RPMI8226 (cell line): ENCODE measurements around the gene CCDC148.

ENCODE experiments used
- DNase-seq: peaks from one replicate; pipeline ENCODE4 v3.0.0-alpha.2; 2015

CCDC148 gene

GRCh38 chr2:158202161-158202815, 254.3 kb downstream of the CCDC148 start:
- peak; percentile 72 for DNase-seq

GRCh38 chr2:158199928-158200650, 256.5 kb downstream of the CCDC148 start:
- no peak for DNase-seq

- peak; percentile 65 for DNase-seq
These were observed 258.6 kb downstream of the CCDC148 start for GRCh38 chr2:158197940-158198339.

DNA sequence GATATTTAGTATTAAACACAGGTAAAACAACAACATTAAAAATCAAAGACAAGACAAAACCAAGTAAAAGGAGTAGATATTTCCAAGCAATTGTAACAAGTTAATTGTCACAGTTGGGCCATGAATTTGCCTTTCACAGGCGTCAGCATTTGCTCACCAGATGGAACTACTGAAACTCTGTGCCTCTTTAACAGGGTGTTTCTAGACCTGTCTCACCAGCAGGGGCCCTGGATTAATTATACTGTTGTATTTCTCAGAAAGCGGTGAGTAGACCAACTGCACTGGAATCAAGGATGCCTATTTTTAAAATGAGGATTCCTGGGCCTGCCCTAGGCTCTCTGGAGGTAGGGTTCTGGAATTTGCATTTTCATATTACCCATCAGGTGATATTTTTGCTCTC, 262.3 kb downstream of the CCDC148 start:
- DNase-seq = peak; percentile 42

- DNase-seq = no peak
These were observed 263.8 kb downstream of the CCDC148 start for GRCh38 chr2:158192515-158193443.

DNA sequence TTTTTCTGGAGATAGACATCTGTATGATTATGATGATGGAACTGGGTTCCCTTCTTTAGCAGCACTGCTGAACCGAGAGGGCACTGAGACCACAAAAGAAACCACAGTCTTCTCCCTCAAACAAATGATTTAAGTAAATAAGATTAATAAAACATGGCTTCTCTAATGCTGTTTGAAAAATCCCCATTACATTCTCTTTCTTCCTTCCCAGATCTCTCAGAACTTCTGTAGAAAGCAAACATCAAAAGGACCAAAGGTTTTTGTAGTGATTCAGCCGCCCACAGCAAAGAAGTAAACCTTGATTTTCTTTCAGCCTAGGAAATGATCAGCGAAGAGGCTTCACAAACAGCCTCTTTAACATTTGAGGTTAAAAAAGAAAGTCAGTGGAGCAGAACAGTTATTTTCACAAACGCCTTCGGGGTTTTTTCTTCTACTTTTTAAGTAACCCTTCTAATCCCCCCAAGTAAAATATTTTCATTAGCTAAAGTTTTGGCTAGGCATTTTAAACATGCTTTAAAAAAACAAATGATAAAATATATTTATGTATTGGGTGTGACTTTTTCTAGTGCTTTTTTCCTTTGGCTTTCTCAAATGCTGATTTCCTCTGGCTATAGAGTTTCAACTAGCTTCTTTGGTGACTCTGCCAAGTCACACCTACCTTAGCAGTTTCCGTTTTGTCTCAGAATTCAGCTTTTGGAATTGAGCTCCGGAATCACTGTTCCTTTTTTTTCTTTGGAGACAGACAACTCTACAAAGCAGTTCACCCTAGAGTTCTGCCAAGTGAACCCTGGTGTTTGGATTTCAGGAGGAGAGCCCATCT, 265.3 kb downstream of the CCDC148 start:
- peak; percentile 13 for DNase-seq

GRCh38 chr2:158189526-158189925, 267.0 kb downstream of the CCDC148 start:
- DNase-seq = no peak

DNA sequence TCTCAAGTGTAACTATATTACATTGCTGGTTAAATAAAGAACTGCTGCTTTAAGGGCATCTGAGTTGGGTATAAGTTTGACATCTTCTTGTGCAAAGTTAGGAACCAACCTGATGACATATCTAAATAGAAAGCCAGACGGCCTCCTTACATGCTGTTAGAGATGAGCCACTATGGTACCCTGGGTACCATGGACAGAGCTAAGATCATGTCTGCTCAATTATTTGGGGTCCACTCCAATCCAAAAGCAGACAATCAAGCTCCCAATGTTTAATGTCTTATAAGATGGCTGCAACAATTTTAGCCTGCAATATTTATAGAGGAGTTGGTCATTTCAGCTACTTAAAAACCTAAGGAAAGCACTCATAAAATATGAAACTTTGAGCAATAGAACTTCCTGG, 268.6 kb downstream of the CCDC148 start:
- no peak for DNase-seq

- no peak for DNase-seq
These were observed 271.8 kb downstream of the CCDC148 start for GRCh38 chr2:158184556-158185343.

DNA sequence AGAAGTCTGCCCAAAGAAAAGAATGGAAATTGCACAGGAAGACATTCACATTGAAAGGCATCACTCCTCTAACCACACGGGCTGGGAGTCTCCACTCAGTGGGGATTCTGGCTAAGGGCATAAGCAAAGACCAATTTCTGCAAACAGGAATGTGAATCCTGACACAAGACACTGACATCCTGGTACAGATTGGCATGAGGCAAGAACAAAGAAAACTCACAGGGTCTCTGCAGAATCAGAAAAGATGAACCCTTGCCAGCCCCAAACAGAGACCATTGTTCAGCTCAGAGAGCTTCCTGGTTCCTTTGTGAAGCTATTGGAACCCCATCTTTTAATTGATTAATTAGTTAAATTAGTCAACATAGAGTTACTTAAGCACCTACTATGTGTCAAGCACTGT, 272.6 kb downstream of the CCDC148 start:
- no peak for DNase-seq

DNA sequence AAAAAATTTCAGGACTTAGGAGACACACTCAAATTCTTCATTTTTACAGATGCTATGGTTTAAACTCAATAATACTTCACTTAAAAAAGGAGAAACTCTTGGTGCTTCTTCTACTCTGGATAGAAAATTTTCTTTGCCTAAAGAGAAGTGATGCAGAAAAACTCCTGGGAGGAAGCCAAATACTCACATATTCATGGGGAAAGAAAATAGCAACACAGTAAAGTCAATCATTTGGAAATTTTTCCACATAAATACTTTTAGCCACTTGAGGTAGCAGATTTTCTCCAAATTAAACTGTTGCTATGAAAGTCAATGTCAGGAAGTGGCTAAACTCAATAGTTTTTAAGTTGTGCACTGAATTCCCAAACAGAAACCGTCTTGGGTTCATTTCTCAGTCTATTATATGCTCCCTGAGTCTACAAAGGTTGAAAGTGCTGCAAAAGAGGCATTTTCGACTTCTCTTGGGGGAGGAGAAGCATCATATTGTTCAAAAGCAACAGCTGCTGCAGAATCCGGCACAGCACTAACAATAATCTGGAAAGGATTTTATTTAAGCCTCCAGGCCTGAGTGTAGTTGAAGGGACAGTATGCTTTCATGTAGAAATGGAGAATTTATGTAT, 273.8 kb downstream of the CCDC148 start:
- no peak for DNase-seq

DNA sequence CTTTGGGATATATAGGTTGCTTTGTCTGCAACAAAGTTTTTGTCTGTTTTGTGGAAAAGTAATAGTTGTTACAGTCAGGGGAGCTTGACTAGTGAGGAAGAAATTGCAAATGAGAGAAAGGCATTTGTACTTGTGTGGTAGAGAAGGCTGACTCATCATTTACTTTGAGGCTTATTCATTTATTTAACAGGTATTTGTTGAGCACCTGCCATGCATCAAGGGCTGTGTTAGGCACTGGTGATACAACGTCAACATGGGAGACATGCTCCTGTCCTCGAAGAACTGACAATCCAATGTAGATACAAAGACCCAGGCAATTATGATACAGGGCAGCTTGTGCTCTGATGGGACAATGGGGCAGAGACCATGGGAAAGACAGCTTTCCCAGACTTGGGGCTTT, 275.4 kb downstream of the CCDC148 start:
- DNase-seq = no peak

DNA sequence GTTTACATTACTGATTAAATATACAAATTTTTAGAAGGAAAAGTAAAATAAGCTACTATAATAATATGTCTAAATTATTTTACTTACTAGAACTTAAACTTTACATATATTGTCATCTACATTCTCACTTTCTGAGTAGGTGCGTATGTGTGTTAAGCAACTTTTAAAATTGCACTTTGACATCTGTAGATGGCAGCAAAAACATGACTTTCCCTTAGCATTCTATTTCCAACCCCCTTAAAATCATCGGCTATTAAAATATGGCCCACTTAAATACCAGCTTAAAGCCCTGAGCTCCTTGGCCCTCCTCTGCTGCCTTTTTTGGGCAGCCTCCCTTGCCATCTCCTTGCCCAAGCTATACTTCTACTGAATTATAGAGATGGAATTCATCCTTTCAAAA, 276.9 kb downstream of the CCDC148 start:
- no peak for DNase-seq

- DNase-seq = no peak
These were observed 277.9 kb downstream of the CCDC148 start for GRCh38 chr2:158178646-158179045.

- DNase-seq = no peak
These were observed 281.6 kb downstream of the CCDC148 start for GRCh38 chr2:158174956-158175355.

- no peak for DNase-seq
These were observed 282.1 kb downstream of the CCDC148 start for GRCh38 chr2:158174495-158174894.

- no peak for DNase-seq
These were observed 283.8 kb downstream of the CCDC148 start for GRCh38 chr2:158172719-158173118.

GRCh38 chr2:158154596-158154995, 302.0 kb downstream of the CCDC148 start:
- DNase-seq = no peak

DNA sequence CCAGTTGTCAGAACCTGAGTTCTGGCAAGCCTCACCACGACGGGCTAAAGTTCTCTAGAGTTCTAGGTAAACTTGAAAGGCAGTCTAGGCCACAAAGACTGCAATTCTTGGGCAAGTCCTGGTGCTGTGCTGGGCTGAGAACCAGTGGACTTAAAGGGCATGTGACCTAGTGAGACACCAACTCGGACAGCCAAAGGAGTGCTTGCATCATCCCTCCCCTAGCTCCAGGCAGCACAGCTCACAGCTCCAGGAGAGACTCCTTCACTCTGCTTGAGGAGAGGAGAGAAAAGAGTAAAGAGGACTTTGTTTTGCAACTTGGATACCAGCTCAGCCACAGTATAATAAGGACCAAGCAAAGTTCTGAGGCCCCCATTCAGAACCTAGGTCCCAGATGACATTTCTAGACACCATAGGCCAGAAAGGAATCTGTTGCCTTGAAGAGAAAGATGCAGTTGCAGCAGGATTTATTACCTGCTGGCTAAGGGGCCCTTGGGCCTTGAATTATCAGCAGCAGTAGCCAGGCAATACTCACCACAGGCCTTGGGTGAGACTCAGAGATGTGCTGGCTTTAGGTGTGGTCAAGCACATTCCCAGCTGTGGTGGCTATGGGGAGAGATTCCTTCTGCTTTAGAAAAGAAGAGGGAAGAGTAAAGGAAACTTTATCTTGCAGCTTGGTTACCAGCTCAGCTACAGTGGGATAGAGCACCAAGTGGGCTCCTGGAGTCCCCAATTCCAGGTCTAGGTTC, 303.1 kb downstream of the CCDC148 start:
- no peak for DNase-seq

DNA sequence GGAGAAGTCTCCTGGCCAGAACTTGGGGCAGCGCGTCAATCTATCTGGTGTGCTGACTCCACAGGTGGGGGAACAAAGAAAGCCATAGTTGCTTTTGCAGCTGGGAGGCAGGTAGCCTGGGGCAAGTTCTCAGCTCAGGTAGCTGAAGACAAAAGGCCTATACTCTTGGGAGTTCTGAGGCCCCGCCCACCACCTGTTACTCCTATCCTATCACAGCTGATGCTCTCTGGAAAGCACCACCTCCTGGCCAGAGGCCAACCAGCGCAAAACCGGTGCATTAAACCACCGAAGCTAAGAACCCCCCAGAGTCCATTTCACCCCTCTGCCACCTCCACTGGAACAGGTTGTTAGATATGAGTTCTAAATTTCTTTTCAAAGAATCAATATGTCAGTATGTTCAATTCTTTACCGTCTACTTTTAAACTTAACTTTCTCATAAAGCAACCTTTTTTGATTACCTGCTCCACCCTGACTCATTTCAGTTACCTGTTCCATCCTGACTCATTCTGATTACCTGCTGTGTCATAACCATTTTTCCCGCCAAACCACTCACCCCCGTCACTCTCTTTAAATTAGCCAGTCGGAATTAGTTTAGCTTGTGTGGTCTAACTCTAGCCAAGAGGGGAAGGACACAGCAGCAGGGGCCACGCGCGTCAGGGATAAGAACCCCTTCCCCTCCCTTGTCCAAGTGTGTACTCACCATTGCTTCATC, 311.5 kb downstream of the CCDC148 start:
- peak; percentile 32 for DNase-seq
